GM19438 (cell line): ENCODE results near the gene ALDH7A1.
"Not testable (repeated sequence)": the region's sequence is repeated elsewhere in the genome, so short reads cannot be mapped to it uniquely, and the experiment has no call there.

Experiments used
- ATAC-seq: cut with Tn5 transposase; IDR thresholded peaks from one replicate; pipeline ENCODE4 v1.9.1; 2021; ENCODE audit warnings: low read depth; ENCODE audit not compliant: unreplicated experiment

The ALDH7A1 gene

DNA sequence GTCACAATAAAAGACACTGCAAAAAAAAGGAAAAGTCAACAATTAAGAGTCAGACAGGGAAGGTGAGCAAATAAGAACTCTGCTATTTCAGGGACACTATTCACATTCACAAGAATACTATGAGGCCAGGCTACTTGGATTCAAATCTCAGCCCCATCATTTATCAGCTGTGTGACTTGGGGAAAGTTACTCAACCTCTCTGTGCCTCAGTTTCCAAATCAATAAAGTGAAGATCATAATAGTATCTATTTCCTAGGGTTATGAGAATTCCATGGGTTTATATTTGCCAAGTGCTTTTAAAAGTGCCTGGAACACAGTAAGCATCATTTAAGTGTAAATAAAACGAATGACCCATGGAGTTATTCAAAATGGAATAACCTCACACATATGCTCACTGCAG lies 56.4 kb downstream of the ALDH7A1 start:
- ATAC-seq, result no peak

DNA sequence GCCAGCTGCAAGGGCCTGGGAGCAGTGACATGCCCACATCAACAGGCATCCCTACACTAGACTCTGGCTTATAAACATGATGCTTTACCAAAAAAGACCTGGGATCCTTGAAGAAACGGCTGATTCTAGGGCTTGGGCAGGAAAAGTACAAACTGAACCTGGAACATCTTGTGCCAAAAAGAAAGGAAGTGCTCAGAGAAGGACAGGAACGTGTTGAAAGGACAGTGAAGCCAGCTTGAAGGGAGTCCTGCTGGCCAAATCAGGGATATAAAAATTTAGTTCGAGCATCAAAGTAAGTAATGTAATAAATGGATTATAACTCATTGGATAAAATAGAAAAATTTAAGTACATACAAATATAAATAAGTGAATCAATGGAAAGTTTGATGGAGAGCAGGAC lies 58.1 kb downstream of the ALDH7A1 start:
- ATAC-seq, result no peak

DNA sequence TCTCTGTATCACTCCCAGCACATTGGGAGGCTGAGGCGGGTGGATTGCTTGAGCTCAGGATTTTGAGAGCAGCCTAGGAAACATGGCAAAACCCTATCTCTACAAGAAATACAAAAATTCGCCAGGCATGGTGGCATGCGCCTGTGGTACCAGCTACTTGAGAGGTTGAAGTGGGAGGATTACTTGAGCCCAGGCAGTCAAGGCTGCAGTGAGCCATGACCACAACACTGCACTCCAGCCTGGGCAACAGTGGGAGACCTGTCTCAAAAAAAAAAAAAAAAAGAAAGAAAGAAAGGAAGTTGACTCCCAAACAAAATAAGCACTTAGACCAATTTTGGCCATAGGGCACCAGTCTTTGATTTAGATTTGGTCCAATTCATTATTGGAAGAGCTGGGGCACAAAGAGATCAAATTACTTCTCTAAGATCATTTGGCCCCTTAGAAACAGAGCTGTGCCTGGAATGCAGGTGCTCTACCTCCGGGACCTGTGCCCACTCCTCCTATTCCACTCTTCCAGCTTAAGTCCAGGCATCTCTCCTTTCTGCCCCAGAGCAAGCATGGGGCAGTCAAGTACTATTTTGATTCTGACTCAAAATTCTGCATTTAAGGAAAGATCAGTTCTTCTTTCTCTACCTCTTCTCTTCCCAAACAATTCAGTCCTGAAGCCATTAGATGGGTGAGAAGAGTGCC lies 59.0 kb downstream of the ALDH7A1 start:
- no peak for ATAC-seq

DNA sequence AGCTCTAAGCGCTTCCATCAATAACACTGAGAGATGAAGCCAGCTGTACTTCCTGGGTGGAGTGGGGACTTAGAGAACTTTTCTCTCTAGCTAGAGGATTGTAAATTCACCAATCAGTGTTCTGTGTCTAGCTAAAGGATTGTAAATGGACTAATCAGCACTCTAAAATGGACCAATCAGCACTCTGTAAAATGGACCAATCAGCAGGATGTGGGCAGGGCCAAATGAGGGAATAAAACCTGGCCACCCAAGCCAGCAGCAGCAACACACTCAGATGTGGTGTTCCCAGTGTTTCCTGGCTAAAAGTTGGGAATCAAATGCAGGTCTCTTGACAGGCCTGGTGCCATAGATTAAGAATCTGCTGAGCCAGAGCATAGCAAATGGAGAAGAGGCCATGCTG lies 60.5 kb downstream of the ALDH7A1 start:
- no peak for ATAC-seq

DNA sequence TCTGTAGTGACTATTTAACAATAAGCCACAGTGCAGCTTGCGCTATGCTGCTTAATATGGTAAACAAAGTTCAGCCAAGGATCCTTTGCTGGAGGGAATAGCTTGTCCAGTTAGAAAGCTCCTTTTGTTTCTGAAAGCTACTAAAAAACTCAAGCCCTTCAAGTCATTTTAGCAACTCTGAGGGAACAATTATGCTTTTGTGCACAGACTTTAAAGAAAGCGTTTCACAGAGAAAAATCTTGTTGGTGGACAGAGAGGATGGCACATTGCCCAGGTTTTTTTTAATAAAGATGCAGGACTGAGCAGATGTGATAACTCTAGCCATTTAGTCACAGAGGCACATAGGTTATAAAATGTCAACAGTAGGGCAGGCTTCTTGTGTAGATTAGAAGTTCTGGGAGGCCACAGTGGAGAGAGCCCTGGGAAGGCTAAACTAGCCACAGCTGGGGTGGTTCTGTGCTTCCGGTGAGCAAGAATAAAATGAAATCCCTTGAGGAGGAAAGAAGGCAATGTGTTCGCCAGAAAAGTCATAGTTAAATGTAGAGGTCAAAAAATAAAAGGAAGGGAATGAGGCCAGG lies 63.4 kb downstream of the ALDH7A1 start:
- no peak for ATAC-seq

DNA sequence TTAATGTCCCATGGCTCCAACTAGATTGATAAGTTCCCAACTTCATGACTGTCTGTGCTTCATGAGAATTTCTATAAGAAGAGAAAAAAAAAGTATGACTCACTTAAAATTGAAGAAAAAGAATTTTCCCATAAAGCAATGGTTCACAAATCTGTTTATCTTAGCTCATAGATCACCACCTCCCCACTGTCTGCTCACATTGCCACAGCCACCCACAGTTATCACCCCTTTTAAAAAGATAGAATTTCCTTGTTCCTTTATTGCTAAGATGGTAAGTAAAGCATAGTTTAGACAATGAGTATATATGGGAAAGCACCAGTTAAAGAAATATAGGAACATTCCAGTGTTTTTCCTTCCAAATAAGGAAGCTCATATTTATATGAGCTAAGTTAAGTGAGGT lies 67.1 kb downstream of the ALDH7A1 start:
- ATAC-seq, result no peak

DNA sequence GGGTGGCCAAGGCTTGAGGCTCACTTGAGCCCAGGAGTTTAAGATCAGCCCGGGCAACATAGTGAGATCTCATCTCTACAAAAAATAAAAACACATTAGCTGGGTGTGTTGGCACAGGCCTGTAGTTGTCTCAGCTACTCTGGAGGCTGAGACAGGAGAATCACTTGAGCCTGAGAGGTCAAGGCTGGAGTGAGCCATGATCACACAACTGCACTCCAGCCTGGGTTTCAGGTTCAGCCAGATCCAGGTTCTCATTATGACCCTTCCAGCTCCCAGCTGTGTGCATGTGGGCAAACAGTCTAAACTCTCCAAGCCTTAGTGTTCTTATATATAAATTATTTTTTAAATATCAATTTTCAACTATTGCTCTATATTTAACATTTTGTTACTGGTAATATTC lies 67.9 kb downstream of the ALDH7A1 start:
- ATAC-seq, result no peak

DNA sequence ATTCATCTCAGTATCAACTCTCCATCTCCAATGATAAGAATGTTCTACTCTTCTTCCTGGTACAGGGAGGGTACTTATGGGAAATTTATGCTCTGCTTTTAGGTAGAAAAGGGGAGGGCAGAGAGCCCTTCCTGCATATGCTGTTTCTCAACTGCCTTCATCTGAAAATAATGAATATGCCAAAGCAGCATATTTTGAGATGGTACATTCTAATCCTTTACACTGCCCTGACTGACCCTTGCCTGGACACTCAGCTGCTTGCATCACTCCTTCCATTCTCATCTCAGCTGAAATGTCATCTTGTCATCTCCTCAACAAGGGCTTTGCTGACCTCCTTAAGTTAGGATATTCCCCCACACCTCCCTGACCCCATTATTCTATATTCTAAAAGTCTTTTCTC lies 68.5 kb downstream of the ALDH7A1 start:
- no peak for ATAC-seq

DNA sequence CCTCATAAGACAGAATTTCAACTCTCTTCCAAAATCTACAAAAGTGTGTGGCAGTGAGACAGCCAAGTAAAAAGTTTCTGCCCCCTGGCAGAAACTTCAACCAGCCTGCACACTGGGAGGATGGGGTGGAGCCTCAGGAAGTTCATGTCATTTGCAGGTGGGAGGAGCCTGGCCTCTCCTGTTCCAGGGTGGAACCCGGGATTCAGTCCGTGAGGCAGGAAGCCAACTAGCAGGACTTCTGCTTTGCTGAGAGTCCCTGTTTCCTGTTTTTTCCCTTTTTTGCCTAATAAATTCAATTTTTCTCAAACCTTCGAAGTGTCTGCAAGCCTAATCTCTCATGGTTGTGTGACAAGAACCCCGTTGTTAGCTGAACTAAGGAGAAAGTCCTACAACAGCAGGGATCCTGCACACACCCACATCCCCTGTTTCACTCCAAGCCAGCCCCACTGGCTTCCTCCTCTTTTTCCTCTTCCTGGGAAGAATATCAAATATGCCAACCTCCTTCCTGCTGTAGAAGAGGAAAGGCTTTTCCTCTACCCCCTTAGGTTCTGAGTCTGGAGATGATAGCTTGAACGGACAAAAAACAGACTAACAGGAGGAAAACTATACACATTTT lies 69.3 kb downstream of the ALDH7A1 start:
- no peak for ATAC-seq

DNA sequence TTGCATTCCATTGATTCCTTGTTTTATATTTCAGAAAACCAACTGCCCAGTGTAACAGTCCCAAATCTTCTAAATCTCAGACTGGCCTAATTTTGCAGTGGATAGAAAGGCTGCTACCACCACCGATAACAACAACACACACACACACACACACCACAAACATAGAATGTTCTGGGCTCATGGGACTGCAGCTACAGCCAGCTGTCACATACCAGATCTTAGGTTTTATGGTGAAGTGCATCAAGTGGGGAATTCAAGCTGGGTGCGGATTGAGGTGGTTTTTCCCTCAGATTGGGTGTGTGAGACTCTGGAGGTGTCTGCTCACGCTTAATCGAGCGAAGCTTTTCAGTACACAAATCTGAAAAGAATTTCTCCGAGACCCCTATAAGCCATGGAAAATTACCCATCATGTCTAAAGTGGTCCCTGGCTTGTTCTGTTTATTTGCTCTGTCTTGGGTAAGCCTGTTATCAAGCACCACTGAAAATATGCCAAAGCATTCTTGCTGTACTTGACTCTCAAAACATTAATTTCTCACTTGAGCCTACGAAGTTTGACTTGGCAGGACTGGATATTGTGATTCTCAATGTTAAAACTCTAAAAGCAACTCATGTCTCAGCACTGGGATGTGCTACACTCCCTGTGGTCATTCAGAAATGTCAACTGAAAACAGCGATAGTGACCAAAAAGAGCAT lies 71.1 kb downstream of the ALDH7A1 start:
- no peak for ATAC-seq

DNA sequence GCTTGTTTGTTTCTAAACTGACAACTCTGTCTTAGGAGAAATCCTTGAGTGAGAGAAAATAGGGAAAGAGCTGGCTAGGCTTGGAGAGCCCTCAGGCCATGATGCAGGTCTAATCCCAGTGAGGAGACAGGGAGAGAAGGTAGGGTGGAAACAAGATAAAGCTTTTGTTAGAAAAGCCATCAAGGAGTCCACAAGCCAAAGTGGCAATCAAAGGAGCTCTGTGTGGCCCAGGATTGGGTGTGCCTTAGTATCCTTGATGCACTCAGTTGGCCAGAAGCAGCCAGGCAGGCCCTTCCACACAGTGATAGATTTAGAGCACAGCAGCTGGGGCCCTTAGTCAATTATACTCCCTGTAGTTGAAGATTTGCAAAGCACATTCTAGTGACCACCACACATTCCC lies 73.9 kb downstream of the ALDH7A1 start:
- ATAC-seq, result no peak

DNA sequence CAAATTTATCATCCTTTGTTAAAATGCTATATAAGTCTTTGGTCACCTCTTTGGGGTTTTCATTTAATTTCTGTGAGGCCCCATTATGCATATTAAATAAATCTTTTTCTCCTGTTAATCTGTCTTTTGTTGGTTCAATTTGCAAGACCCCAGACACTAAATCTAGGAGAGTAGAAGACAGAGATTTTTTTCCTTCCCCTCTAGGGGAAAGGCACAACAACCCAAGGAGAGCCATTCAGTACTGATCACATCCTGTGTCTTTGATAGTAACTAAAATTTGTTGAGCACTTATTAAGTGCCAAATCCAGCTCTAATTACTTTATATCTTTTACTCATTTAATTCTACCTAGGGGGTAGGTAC lies 74.4 kb downstream of the ALDH7A1 start:
- no peak for ATAC-seq

DNA sequence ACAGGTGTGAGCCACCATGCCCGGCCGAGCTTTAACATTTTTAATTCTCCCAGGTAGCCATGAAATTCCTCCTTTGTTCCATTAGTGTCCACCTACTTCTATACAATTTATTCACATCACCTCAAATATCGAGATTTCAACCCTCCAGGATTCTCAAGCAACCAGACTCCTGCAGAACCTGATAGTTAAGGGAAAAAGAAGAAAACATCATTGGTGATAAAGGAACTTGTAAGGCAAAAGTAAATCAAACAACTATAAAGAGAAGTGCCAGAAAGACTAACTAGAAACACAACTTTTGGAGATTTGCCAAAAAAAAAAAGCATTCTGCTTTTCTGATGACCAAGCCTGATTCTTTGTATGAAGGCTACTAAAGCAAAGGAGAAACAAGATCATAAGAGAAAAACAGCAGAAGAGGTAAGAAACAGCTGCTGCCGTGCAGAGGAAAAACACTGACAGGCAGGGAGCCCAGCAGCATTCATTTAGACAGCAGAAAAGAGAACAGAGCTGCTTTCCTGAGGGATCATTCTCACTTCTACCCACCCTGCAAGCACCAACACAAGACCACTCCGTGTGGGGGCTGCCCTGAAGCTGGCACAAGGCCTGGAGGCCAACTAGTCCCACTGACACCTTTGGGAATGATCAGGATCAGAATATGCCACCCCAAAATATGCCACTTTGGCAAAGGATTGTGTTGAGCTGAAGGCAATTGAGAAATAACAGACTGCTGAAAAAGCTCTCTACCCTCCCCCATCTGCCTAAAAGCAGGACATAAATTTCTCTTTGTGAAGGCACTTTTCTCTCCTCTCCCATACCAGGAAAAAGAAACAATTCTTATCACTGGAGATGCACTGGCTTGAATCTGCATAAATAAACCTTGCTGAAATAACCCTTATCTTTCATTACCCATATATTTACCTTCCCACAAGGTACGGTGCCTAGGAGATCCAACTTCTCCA lies 75.1 kb downstream of the ALDH7A1 start:
- ATAC-seq, result no peak

DNA sequence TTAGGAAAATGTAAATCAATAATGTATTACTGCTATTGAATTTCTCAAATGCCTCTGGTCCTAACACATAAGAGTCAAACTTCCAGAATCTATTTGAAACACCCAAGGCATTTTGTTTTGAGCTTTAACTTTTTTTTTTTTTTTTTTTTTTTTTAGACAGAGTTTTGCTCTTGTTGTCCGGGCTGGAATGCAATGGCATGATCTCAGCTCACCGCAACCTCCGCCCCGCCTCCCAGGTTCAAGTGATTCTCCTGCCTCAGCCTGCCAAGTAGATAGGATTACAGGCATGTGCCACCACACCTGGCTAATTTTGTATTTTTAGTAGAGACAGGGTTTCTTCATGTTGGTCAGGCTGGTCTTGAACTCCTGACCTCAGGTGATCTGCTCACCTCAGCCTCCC lies 75.8 kb downstream of the ALDH7A1 start:
- ATAC-seq, result not testable (repeated sequence)

DNA sequence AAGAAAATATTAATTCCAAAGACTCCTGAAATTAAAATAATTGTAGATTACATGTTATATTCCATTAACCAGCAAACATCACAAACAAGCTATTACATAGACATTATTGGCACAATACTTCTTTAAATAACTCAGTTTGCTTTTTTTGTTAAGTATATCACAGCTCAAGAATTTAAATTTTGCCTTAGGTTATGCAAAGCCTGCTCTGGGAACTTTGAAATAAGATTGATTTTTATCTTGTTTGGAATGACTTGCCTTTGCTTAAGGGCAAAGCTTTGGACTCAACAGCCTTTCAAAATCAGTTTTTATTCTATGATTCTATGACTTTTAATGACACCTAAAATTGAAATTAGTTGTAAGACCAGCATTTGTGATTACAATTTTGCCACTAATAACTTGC lies 78.2 kb downstream of the ALDH7A1 start:
- no peak for ATAC-seq

DNA sequence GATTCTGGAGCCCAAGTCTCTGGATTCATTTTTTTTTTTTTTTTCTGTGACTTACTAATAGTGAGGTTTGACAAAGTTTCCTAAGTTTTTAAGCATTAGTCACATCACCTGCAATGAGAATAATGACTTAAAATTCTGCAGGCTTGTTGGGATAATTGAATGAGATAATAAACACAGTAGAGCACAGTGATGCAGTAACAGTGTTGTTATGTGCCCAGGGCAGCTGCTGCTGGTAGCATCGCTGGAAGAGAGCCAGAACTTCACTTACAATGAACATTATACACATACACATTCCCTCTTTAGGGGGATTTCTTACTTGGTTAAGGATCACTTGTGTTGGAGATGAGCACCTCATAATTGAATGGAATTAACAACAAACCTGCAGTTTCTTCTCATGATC lies 78.9 kb downstream of the ALDH7A1 start:
- ATAC-seq, result no peak

DNA sequence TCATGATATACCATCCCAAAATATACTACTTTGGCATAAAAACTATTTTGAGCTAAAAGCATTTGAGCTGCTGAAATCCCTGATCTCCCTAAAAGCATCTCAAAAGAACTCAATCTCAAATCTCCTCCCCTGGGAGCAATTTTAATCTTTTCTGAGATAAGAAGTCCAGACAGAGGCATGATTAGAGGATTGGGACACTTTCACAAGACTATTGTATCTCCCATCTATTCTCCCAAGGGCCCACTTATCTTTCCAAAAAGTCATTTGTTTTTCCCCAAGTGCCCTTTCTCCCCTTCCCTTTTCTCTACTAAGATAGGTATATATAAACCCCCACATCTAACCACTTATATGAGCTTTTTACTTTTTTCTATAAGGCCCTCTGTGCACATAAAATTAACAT lies 79.7 kb downstream of the ALDH7A1 start:
- no peak for ATAC-seq

DNA sequence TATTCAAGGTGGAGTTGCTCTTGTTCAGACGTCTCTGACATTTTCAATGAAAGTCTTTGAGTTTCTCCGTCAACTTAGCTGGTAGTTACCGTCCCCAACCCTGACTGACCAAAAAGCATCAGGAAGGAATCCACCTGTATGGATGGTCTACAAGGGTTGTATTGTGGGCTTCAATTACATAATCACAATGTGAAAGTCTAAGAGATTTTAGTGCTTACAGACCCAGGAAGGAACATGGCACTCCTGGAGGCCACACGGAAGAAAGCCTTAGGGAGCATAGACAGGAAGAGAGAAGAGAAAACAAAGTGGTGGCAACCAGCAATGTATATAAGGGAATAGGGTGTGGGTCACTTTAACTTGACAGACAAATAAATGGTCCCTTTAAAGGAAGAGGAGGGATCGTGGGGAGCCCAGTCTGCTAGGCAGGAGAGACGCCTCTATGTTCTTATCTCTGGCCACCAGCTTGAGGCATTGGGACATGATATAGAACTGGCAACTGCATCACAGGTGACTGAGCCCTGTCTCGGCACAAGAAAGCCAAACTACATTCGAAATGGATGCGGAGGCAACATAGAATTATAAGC lies 80.4 kb downstream of the ALDH7A1 start:
- ATAC-seq, result no peak

DNA sequence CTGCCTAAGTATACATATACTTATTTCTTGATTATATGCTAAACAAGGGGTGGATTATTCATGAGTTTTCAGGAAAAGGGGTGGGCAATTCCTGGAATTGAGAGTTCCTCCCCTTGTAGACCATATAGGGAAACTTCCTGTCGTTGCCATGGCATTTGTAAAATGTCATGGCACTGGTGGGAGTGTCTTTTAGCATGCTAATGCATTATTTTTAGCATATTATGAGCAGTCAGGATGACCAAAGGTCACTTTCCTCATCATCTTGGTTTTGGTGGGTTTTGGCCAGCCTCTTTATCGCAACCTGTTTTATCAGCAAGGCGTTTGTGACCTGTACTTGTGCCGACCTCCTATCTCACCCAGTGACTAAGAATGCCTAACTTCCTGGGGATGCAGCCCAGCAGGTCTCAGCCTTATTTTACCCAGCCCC lies 80.9 kb downstream of the ALDH7A1 start:
- ATAC-seq, result no peak

DNA sequence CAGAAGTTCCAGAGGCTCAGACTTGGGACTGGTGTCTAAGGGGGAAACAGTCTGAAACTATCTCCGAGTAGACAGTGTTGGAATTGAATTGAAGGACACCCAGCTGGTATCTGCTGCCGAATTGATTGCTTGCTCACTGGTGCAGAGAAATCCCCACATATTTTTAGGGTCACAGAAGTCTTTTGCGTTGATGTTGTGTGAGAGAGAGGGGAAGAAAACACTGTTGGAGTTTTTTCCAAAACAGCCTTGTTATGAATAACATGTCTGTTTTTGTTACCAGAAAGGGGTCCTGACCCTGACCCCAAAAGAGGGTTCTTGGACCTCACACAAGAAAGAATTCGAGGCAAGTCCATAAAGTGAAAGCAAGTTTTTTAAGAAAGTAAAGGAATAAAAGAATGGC lies 81.3 kb downstream of the ALDH7A1 start:
- no peak for ATAC-seq
